ENCODE results near the gene TPX2.

- TF ChIP-seq POLR2A (IDR thresholded peaks at IDR 0.05; ENCODE audit: extremely low read depth, insufficient read length) (no peak), CTCF (IDR thresholded peaks at IDR 0.05; ENCODE audit: low read depth, low read length) (no peak), MAX (IDR thresholded peaks at IDR 0.05; ENCODE audit: low read depth, low read length) (no peak)
Observed at GRCh38 chr20:31700747-31701146, 38.3 kb upstream of the TPX2 start.
